ENCODE measurements around the gene AFP.

Gene AFP

GRCh38 chr4:73396304-73396703 lies 39.7 kb upstream of the AFP start:
- no peak for TF ChIP-seq REST (IDR thresholded peaks at IDR 0.05; ENCODE audit: insufficient read depth in 1 of 2, low read depth in 2 of 2, low read length in 2 of 2)
- TF ChIP-seq POLR2AphosphoS5 (IDR thresholded peaks at IDR 0.05; ENCODE audit: low read depth, low read length) = no peak
- no peak for TF ChIP-seq FOXP2 (optimal IDR thresholded peaks at IDR 0.05; ENCODE audit: borderline replicate concordance, extremely low read depth, extremely low read length, insufficient read depth)
- no peak for TF ChIP-seq SIN3A (IDR thresholded peaks at IDR 0.05; ENCODE audit: borderline replicate concordance, insufficient read depth, low read length)
- no peak for TF ChIP-seq TAF1 (IDR thresholded peaks at IDR 0.05; ENCODE audit: borderline replicate concordance, insufficient read depth, low read length)

DNA sequence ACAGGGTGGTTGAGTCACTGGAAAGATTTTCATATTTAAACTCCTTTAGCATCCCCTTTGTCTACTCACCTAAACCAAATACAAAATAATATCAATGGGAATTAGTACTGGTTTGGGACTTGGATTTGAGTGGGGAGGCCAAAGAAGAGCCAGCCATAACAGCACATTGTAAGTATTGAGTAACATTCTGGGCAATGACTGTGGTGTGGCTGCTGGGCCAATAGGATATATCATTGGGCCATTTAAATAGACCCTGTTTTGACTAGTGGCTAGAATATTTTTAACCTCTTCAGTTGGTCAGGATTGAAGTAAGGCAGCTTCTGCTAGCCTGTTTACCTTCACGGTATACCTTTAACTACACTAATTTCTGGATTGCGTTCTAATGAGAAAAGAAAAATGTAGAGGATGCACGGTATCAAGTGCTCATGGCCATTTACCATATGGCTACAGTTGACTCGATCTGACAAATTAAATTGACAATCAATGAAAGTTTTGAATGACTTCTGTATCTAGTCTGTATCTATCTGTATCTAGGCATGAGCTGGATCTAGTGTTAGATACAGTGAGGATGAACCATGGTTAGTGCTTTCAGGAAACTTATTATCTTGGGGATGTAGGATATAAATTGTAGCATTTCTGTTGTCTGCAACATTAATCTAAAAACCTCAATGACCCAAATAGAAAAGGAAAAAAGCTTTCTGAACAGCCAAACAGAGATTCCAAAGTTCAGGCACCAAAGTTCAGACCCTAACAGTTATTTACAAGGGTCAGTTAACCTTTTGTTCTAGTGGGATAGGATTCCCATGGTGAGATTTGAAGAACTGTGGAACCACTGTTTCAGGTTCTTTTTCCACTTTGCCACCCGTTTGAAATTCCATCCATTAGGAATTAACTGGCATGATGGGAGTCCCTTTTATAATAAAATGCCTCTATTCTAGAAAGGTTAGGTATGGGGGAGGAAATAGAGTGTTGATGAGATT lies 38.7 kb upstream of the AFP start:
- no peak for TF ChIP-seq POLR2AphosphoS5 (IDR thresholded peaks at IDR 0.05; ENCODE audit: low read depth, low read length)
- no peak for TF ChIP-seq TAF1 (IDR thresholded peaks at IDR 0.05; ENCODE audit: borderline replicate concordance, insufficient read depth, low read length)
- no peak for TF ChIP-seq FOXP2 (optimal IDR thresholded peaks at IDR 0.05; ENCODE audit: borderline replicate concordance, extremely low read depth, extremely low read length, insufficient read depth)
- TF ChIP-seq SIN3A (IDR thresholded peaks at IDR 0.05; ENCODE audit: borderline replicate concordance, insufficient read depth, low read length) = no peak
- no peak for TF ChIP-seq REST (IDR thresholded peaks at IDR 0.05; ENCODE audit: insufficient read depth in 1 of 2, low read depth in 2 of 2, low read length in 2 of 2)

- TF ChIP-seq FOXP2 (optimal IDR thresholded peaks at IDR 0.05; ENCODE audit: borderline replicate concordance, extremely low read depth, extremely low read length, insufficient read depth) = no peak
These were observed 34.6 kb upstream of the AFP start for GRCh38 chr4:73401412-73401811.

GRCh38 chr4:73404042-73404441 lies 32.0 kb upstream of the AFP start, which contains the start of gene ALB:
ALB (plus strand) TSS chr4:73404287; CDS start chr4:73404328, 41 bp downstream.
- TF ChIP-seq FOXP2 (optimal IDR thresholded peaks at IDR 0.05; ENCODE audit: borderline replicate concordance, extremely low read depth, extremely low read length, insufficient read depth) (no peak), TAF1 (IDR thresholded peaks at IDR 0.05; ENCODE audit: borderline replicate concordance, insufficient read depth, low read length) (no peak), REST (IDR thresholded peaks at IDR 0.05; ENCODE audit: insufficient read depth in 1 of 2, low read depth in 2 of 2, low read length in 2 of 2) (no peak), POLR2AphosphoS5 (IDR thresholded peaks at IDR 0.05; ENCODE audit: low read depth, low read length) (no peak), SIN3A (IDR thresholded peaks at IDR 0.05; ENCODE audit: borderline replicate concordance, insufficient read depth, low read length) (no peak)

- TF ChIP-seq TAF1 (IDR thresholded peaks at IDR 0.05; ENCODE audit: borderline replicate concordance, insufficient read depth, low read length) (no peak), SIN3A (IDR thresholded peaks at IDR 0.05; ENCODE audit: borderline replicate concordance, insufficient read depth, low read length) (no peak), POLR2AphosphoS5 (IDR thresholded peaks at IDR 0.05; ENCODE audit: low read depth, low read length) (no peak)
These were observed 31.6 kb upstream of the AFP start for GRCh38 chr4:73404457-73404856.

GRCh38 chr4:73405138-73405537 lies 30.9 kb upstream of the AFP start:
- no peak for TF ChIP-seq SIN3A (IDR thresholded peaks at IDR 0.05; ENCODE audit: borderline replicate concordance, insufficient read depth, low read length)
- no peak for TF ChIP-seq FOXP2 (optimal IDR thresholded peaks at IDR 0.05; ENCODE audit: borderline replicate concordance, extremely low read depth, extremely low read length, insufficient read depth)
- no peak for TF ChIP-seq REST (IDR thresholded peaks at IDR 0.05; ENCODE audit: insufficient read depth in 1 of 2, low read depth in 2 of 2, low read length in 2 of 2)
- TF ChIP-seq POLR2AphosphoS5 (IDR thresholded peaks at IDR 0.05; ENCODE audit: low read depth, low read length) = no peak
- TF ChIP-seq TAF1 (IDR thresholded peaks at IDR 0.05; ENCODE audit: borderline replicate concordance, insufficient read depth, low read length) = no peak
